ENCODE measurements around the gene EIF2D. TPM values are rescaled to one million over a fixed set of nuclear protein-coding genes. Genes with fewer than 3 reads are reported as not detected.
"Not testable (repeated sequence)": the region's sequence is repeated elsewhere in the genome, so short reads cannot be mapped to it uniquely, and the experiment has no call there.

The EIF2D gene
- total RNA-seq, 1 donor from 2014 or later: 49.3 TPM

DNA sequence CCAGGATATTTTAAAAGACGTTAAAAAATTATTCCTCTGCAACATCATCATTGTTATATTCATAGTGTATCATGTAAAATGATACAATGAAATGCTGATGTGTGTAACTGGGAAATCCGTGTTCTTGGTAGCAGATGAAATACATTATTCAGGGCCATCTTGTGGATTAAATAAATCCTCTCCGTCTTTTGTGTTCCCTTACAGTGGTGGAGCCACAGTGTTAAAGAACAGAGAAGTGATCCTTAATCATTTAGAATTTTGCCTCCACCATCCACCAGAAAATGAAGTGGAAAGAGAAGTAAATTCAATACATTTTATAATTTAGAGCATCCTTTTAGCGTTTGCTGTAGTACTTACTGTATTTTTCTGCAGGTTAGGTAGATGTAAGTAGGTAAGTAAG lies 24.4 kb upstream of the EIF2D start:
- intact Hi-C loops (cut with micrococcal nuclease): loop anchor here (1.0 kb wide), 1 partner anchor 22 kb away; no protein-coding TSS in a partner anchor

DNA sequence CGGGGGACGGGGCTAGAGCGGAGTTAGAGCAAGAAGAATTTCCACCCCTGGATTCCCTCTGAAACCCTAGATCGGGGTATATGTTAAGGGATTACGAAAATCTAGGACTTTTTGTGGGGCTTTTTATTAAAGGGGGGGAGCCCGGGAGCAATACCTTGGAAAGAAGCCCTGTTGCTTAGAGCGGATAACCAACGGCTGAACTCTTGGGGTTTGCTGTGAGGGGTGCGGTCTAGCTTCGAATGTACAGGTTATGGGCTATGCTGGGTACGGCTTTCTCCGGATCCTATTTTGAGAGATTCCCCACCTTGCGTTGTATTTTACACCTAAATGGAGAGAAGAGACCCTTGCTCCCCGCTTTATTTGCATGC lies 23.7 kb upstream of the EIF2D start:
- intact Hi-C loops (cut with micrococcal nuclease): loop anchor here (1.0 to 2.0 kb wide), 12 partner anchors 22 to 441 kb away; partner anchors contain the start of genes EIF2D, IKBKE, PFKFB2 and RASSF5

DNA sequence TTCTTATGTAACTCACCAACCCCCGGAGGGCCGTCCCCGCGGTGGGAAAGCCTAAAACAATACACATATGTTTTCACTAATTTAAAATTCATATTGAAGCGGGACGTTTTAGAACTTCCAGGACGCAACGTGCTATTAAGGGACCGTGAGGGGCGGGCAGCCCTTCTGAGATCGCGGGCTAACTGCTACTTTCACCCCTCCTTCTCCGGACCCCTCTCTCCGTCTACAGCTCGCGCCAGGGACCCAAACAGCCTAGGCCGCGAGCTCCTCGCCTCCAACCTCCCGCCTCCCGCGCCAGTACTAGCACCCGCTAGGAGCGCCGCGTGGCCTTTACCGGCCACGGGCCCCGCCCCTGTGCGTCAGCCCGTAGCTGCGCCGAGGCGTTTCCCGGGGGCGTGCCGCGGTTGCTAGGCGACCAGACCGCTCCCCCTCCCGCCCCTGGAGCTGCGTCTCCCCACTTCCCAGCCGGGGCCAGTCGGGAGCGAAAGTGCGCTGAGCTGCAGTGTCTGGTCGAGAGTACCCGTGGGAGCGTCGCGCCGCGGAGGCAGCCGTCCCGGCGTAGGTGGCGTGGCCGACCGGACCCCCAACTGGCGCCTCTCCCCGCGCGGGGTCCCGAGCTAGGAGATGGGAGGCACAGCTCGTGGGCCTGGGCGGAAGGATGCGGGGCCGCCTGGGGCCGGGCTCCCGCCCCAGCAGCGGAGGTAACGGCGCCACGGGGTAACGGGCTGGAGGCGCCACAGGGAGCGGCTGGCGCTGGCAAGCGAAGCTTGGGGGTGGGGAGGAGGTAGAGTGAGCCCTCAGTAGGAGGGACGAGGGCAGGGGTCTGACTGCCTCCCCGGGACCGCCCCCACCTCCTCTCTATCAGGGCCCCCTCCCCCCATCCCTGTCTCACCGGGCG lies 23.1 kb upstream of the EIF2D start, which contains the start of gene DYRK3:
Gene DYRK3, plus strand, starts transcription at position 457 of the 898 bp plus-strand sequence. Its CDS starts 168 bp downstream, at position 625.
- intact Hi-C loops (cut with micrococcal nuclease): loop anchor here (1.0 to 2.0 kb wide), 11 partner anchors 23 to 441 kb away; partner anchors contain the start of genes EIF2D, IKBKE, PFKFB2 and RASSF5

DNA sequence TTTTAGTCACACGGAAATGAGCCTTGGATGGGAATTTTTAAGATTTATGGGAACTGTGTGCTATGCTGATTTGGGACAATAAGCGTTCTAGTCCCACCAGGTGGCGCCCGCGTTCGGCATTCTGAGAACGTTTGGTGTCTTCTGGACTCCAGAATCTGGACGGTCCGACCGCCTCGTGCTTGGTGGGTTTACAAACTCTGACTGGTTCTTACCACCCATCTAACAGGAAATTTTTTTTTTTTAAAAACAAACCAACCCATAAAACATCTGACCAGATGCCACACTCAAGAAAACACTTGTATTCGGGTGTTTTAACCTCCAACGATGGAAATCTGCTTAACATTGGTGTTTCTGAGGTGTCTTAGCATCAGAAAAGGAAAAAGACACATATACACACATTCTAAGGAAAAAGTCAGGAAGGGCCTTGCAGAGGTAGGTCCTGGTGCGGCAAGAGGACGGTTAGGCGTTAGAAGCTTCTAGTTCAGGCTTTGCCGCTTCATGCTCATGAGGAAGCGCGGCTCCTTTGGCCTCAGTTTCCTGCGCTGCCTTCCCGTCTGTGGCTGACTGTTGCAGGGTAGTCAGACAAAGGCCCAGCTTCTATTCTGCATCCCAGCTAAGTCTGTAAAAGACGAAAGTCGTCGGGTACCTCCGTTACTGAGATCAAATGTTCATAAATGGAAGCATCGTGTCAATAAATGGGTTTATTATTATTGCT lies 22.3 kb upstream of the EIF2D start:
- intact Hi-C loops (cut with micrococcal nuclease): loop anchor here (1.0 to 2.0 kb wide), 15 partner anchors 22 to 865 kb away; partner anchors contain the start of genes EIF2D, IKBKE, PFKFB2 and RASSF5

DNA sequence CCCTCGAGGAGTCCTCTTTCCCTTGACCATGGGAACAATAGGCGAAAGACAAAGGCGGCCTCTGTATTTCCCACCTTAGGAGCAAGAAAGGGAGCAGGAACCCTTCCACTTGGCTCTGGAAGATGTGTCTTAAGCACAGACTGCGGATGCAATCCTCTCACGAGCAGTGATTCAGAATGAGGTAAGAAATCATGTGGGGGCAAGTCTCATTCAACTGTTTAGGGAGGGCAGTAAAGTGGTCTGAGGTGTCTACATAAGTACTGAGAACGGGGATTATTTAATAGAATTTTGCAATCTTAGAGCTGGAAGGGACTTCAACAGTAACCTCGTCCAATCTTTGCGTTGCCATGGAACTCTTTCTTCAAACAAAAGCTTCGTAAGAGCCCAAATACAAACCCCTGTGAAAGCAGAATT lies 21.4 kb upstream of the EIF2D start:
- intact Hi-C loops (cut with micrococcal nuclease): loop anchor here (1.0 to 2.0 kb wide), 7 partner anchors 31 to 866 kb away; no protein-coding TSS in a partner anchor

DNA sequence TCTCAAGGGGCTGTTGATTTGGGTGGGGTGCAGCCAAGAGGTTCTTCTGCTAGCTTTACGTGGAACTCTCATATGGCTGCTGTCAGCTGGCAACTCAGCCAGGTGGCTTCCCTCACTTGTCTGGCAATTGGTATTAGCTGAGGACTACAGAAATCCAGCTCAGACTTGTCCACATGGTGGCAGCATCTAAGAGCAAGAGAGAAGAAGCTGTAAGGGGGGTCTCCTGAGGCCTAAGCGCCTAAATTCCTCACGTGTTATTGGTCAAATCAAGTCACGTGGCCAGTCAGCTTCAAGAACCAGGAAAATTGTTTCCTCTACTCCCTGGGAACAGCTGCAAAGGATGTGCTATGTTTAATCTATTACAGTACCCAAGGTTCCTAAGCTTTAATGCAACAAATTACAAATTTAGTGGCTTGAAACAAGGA lies 18.8 kb upstream of the EIF2D start:
- intact Hi-C loops (cut with micrococcal nuclease): no loop called here

DNA sequence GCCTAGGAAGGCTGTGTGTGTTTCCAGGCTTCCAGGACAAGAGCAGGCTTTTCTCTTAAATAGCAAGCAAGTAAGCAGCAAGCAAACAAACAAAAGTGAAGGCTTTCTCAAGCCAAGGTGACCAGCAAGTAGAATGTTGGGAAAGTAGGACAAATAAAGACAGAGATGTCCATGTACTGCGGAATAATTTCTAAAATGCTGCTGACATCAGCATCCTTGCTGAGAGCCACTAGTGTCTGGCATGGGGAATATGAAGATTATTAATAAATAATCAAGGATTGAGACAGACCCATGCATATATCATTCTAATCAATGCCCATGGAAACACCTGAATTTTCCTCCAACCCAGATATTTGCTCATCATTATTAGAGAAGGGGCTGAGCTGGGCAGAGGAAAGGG lies 16.7 kb upstream of the EIF2D start:
- intact Hi-C loops (cut with micrococcal nuclease): no loop called here

DNA sequence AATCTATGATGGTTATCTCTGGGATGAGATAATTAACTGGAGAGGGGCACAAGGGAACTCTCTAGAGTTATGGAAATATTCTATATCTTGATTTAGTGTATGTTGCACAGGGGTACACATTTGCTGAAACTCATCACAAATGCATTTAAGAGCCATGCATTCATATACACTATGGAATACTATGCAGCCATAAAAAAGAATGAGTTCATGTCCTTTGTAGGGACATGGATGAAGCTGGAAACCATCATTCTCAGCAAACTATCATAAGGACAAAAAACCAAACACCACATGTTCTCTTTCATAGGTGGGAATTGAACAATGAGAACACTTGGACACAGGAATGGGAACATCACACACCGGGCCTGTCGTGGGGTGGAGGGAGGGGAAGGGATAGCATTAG lies 14.1 kb upstream of the EIF2D start:
- intact Hi-C loops (cut with micrococcal nuclease): not testable (repeated sequence)

DNA sequence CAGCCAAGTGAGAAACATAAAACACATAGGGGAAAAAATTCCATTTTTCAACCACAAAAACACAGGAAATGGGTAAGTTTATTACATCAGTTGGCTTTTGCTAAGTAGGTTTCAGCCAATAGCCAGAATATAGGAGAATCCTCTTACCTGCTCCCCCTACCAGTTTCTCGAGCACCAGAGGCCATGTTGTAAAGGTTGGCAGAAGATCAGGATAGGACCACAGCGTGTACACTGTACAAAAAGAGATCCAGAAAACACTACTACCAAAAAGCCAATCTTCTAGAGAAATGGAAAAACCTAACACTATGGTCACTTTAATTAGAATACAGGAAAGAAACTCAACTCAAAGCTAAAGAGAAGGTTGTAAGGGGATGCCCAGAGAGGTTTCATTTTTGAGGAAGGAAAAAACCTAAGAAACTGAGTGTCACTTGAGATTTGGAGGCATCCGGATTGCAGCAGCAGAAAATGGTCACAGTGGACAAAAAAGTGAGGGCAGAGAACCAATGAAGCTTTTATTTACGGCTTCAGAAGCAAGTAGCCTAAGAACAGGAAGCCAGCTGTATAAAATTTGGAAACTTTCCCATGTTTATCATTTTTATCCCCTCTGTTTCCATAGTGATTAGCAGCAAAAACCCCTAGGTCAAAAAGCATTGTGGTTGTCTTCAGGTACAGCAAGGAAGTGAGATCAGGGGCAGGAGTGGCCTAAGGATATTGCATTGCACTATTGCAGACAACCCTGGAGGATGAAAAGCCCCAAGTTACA lies 2.9 kb downstream of the EIF2D start:
- intact Hi-C loops (cut with micrococcal nuclease): loop anchor here (1.0 to 2.0 kb wide), 7 partner anchors 19 to 373 kb away; no protein-coding TSS in a partner anchor

DNA sequence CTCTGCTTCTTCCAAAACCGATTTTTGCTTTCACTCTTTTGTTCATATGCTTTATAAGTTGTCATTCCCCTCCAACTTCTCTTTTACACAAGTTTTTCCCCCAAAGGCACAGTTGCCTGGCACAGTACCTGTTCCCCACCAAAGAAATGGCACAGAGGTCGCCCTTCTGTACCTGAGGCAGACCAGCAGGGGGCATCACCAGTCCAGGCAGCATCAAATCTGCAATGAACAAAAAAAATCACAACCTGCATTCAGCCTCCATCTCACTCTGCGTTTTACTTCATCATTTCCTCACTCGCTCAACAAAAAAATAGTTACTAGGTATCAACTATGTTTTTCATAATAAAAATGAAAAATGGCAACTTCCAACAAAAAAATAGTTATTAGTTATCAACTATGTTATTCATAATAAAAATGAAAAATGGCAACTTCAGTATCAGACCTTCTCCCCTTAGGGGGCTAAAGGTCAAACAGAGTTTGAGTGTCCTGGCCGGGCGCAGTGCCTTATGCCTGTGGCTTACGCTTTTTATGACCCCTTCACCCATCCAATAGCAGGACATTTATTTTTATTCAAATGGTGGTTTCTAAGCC lies 4.1 kb downstream of the EIF2D start:
- intact Hi-C loops (cut with micrococcal nuclease): loop anchor here (1.0 to 2.0 kb wide), 4 partner anchors 51 to 305 kb away; no protein-coding TSS in a partner anchor

DNA sequence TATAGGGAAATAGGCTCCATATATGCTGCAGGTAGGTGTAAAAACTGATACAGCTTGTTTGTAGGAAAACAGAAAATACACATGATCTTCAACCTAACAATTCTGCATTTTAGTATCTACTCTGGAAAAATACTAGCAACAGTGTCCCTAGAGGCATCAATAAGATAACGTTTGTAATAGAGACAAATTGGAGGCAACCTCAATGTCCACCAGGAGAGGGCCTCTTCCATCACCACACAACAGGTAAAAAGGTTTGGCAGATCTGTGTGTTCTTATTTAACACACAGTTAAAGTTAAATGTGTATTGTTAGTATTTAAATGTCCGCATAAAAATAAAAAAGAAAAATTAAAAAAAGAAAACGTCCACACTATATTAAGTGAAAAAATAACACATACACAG lies 5.4 kb downstream of the EIF2D start:
- intact Hi-C loops (cut with micrococcal nuclease): no loop called here

DNA sequence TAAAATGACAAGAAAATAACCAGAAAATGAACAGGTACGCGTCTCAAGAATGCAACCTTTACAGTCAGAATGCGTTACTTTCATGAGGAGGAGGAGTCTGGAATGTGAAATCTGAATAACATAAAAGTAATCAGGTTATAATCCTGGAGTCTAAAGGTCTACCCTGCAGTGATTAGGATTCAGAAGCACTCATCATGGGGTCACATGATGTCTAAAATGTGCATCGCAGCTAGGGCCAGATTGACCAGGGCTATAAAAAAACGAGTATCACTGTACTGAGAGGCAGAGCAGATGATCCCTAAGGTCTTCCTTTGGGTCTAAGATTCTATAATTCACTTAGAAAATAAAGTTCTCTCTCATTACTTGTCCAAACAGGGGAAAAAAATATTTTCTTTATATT lies 7.4 kb downstream of the EIF2D start:
- intact Hi-C loops (cut with micrococcal nuclease): no loop called here

DNA sequence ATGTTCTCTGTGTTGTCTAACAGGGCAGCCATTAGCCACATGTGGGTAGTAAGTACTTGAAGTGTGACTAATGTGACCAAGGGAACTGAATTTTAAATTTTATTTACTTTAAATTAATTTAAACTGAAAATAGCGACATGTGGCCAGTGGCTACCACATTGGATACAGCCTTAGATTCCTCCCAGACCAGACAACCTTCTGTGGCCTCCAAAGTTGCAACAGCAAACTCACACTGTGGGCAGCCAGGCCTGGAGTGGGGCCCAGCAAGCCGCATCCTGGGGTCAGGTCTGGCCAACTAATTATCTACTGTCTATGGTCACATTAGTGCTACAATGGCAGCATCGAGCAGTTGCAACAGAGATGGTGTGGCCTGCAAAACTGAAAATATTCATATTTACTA lies 11.7 kb downstream of the EIF2D start:
- intact Hi-C loops (cut with micrococcal nuclease): no loop called here

DNA sequence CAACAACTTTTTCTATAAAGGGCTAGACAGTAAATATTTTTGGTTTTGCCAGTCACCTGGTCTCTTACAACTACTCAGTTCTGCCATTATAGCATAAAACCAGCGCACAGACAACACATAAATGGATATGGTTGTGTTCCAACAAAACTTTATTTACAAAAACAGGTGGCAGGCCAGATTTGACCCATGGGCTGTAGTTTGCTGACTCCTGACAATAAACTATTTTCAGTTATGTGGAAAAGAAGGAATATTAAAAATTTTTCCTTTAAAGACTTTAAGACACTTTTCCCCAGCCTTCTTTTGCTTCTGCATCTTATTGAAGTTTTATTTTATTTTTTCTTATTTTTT lies 16.0 kb downstream of the EIF2D start:
- intact Hi-C loops (cut with micrococcal nuclease): no loop called here

DNA sequence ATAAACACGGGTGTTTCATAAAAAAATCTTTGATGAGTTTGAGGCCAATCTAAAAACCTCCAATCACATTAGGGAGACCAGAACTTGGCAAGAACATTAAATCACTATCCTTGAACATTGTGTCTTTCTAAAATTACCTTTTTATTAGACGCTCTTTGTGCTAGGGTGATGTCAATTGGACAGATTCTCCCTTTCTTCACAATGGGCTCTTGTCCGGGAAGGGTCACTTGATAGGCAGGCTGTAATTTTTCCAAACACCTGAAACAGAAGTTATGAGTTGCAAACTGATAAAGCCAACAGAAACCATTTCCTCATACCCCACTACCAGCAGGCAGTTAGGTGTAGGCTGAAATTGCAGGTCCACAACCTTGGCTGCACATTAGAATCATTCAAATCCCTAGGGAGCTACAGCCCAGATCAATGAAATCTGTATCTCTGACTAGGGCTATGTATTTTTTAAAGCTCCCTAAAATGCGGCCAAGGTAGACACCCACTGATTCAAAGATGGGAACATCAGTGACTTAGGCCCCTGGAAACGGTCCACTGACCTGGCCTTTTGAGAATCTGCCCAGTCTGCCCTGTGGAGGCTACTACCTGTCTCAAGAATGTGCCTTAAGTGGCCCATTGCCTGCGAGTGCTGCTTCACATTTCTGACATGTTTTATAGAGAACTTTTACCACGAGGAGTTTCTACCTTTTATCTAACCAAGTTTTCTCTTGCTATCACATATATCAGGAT lies 16.5 kb downstream of the EIF2D start:
- intact Hi-C loops (cut with micrococcal nuclease): no loop called here

DNA sequence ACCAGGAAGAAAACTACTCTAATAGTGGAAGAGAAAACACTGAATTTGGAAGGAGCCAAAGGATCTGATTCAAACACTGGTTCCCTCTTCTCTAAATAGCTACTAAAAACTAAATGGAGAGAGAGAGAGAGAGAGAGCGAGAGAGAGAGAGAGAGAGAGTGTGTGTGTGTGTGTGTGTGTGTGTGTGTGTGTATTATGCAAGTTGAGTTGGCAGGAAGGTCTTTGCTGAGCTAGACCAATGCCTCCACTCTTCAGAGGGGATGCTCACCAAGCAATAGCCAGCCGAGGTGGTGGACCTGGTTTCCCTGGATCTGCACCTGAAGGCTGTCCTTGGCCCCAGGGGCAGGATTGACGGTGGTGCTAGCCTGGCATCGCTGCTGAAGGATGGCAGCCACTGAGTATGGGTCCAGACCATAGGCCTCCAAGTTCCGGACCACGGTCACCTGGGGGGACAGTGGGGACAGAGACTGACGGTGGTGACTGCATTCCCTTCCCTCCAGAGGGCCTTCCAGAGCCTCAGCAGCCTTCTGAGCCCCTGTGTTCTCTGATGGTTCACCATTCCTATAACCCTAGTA lies 18.8 kb downstream of the EIF2D start:
- intact Hi-C loops (cut with micrococcal nuclease): loop anchor here (5.0 kb wide), 1 partner anchor 69 kb away; no protein-coding TSS in a partner anchor

DNA sequence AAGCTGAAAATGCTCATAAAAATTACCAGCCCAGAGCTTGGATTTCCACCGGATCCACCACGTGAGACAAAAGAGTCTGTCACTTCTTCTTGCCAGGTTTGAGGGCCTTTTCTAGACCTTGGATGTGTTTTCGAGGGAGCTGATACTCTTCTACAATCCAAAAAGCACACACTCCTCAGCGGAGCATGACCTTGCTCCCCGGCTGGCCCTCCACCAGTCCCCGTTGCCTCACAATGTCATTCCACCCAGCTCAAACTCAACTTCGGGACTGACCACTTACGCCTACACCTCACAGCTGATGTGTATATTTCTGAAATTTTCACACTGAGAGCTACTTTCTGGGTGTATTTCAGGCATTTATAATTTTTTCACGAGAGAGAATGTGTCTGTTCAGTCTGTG lies 20.6 kb downstream of the EIF2D start:
- intact Hi-C loops (cut with micrococcal nuclease): loop anchor here (2.0 to 5.0 kb wide), 2 partner anchors 47 to 71 kb away; no protein-coding TSS in a partner anchor

DNA sequence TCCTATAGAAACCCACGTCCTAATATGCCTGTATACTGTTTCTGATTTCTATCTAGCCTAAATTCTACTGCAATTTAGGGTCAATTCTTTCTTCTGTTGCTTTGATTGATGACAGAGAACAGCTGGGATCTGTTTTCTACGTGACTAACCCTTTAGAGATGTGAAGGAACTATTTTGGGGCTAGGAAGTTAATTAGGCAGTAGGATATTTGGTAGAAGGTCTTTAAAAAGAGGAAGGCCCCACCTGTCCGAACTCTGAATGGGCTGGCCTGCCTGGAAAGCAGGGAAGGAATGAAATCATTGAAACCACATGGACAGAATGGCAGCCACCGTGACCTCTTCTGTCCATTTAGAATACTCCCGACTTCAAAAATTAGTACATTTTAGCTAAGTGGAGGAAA lies 21.0 kb downstream of the EIF2D start:
- intact Hi-C loops (cut with micrococcal nuclease): loop anchor here (2.0 to 5.0 kb wide), 2 partner anchors 46 to 71 kb away; no protein-coding TSS in a partner anchor

DNA sequence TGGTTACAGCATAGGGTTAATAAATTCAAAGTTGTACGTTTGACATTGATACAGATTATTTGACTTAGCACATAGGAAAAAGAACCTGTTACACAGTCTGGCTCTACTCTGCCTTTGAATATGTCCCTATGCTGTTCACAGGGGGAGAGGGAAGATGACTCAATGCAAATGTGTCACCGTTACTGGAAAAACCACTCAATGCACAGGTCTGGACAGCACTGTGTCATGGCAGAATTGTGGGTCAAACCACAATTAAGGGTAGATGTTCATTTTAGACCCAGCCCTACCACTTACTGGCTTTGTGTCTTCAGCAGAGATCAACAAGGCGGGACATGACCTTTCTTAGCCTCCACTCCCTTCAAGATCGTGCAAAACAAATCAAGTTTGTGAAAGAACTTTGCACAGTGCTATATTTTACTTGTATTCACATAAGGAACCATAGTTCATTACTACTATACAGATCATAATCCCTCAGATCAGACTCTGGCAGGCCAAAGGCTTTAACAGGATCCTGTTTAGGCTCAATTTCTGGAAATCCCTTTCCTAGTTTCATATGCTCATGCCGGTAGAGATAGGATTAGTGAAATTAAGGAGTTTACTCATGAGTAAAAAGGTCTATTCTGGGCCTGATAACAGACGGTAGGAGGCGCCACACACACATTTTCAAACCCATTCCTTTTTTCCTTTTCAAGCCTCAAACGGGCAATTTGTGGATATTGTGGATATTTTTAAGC lies 22.1 kb downstream of the EIF2D start:
- intact Hi-C loops (cut with micrococcal nuclease): loop anchor here (1.0 to 5.0 kb wide), 5 partner anchors 10 to 72 kb away; no protein-coding TSS in a partner anchor

All from T-helper 1 cell treated with Interleukin-12 subunit alpha and Interleukin-12 subunit beta and Interleukin-4 antibody, amounts not matched to agents 30 ng/mL and 1 ng/mL, for 36 hours (primary cell).